KMS-11 (cell line): ENCODE results near the gene BRD3.

Experiments used
- H2AFZ ChIP-seq: fragments of 200-600 bp; sonication (generic); 2 replicates; pipeline ENCODE4 v1.6.1; 2016; ENCODE audit warnings: antibody characterized with exemption, mixed run types, low read depth
- H3K27ac ChIP-seq: fragments of 200-600 bp; sonication (generic); 2 replicates; pipeline ENCODE4 v1.6.1; 2016; ENCODE audit warnings: mild to moderate bottlenecking, mixed run types
- H3K27me3 ChIP-seq: fragments of 200-600 bp; sonication (generic); 2 replicates; pipeline ENCODE4 v1.6.1; 2017; ENCODE audit warnings: mild to moderate bottlenecking, low read depth, mixed run types, moderate library complexity; ENCODE audit not compliant: insufficient read depth
- H3K36me3 ChIP-seq: fragments of 200-600 bp; sonication (generic); 2 replicates; pipeline ENCODE4 v1.6.1; 2017; ENCODE audit warnings: mild to moderate bottlenecking, mixed run types; ENCODE audit not compliant: insufficient read depth
- H3K4me1 ChIP-seq: fragments of 200-600 bp; sonication (generic); 2 replicates; pipeline ENCODE4 v1.6.1; 2016; ENCODE audit warnings: mild to moderate bottlenecking, low read depth, mixed run types; ENCODE audit not compliant: poor library complexity, severe bottlenecking
- H3K4me2 ChIP-seq: fragments of 200-600 bp; sonication (generic); 2 replicates; pipeline ENCODE4 v1.7.0; 2016; ENCODE audit warnings: mild to moderate bottlenecking, mixed run types
- H3K4me3 ChIP-seq: fragments of 200-600 bp; sonication (generic); IDR thresholded peaks from 2 replicates; pipeline ENCODE4 v1.6.1; 2017; ENCODE audit warnings: low read depth, low read length, mixed read lengths; ENCODE audit not compliant: insufficient read depth
- H3K79me2 ChIP-seq: fragments of 200-600 bp; sonication (generic); 2 replicates; pipeline ENCODE4 v1.6.1; 2016; ENCODE audit warnings: low read depth, mixed run types; ENCODE audit not compliant: insufficient read depth
- H3K9ac ChIP-seq: fragments of 200-600 bp; sonication (generic); 2 replicates; pipeline ENCODE4 v1.6.1; 2016; ENCODE audit warnings: mild to moderate bottlenecking, mixed run types
- H4K20me1 ChIP-seq: fragments of 200-600 bp; sonication (generic); 2 replicates; pipeline ENCODE4 v1.6.1; 2016; ENCODE audit warnings: mild to moderate bottlenecking, mixed run types; ENCODE audit not compliant: insufficient read depth
- CTCF ChIP-seq: fragments of 200-600 bp; sonication (generic); conservative IDR thresholded peaks from 2 replicates; pipeline ENCODE4 v1.6.1; 2017; ENCODE audit warnings: low read depth, mild to moderate bottlenecking, antibody characterized with exemption, low read length, moderate library complexity, mixed read lengths

BRD3 gene

GRCh38 chr9:134053941-134054761 lies 13.7 kb downstream of the BRD3 start:
- Histone ChIP-seq H3K27me3 (no peaks in the 10 kb centered on the region; the same call in 1 of the 2 replicates), H4K20me1 (no peaks in the 10 kb centered on the region; the same call in 1 of the 2 replicates), H3K9ac (no peak overlapping the region), H3K4me1 (peaks cover 26% of the 10 kb centered on the region), H3K79me2 (no peaks in the 10 kb centered on the region), H3K4me2 (no peak overlapping the region), H3K27ac (no peak overlapping the region), H3K36me3 (no peaks in the 10 kb centered on the region), H3K4me3 (no peak overlapping the region), H2AFZ (no peak overlapping the region)
- TF ChIP-seq CTCF: no peak

GRCh38 chr9:134053401-134053871 lies 14.4 kb downstream of the BRD3 start:
- H3K4me2 ChIP-seq: no peak overlapping the region
- H3K36me3 ChIP-seq: no peaks in the 10 kb centered on the region
- H3K27me3 ChIP-seq: no peaks in the 10 kb centered on the region; the same call in 1 of the 2 replicates
- no peak overlapping the region for H3K4me3 ChIP-seq
- no peak overlapping the region for H3K9ac ChIP-seq
- H2AFZ ChIP-seq: no peak overlapping the region
- no peaks in the 10 kb centered on the region for H3K79me2 ChIP-seq
- no peak for TF ChIP-seq CTCF
- peaks cover 19% of the 10 kb centered on the region for H3K4me1 ChIP-seq
- H3K27ac ChIP-seq: no peak overlapping the region
- no peaks in the 10 kb centered on the region; the same call in 1 of the 2 replicates for H4K20me1 ChIP-seq

DNA sequence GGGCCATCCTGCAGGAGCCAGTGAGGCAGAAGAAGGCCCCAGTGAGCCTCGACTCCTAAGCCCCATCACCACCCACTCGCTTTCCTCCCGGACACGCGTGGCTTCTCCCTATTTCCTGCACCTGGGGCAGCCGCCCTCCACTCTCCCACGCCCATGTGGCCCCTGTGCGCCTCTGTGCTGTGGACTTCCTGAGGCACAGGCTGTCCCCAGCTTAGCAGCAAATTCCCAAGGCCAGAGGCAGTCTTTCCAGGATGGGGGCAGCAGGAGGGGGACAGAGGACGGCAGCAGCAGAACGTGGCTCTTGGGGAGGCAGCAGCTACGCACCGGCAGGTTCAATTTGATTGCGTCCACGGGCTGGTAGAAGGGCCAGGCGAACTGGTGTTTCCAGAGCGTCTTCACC lies 14.9 kb downstream of the BRD3 start:
- Histone ChIP-seq H3K4me1 (peaks cover 19% of the 10 kb centered on the region), H4K20me1 (no peaks in the 10 kb centered on the region; the same call in 1 of the 2 replicates), H3K4me2 (no peak overlapping the region), H3K27ac (no peak overlapping the region), H3K9ac (no peak overlapping the region), H2AFZ (no peak overlapping the region), H3K27me3 (no peaks in the 10 kb centered on the region), H3K4me3 (no peak overlapping the region), H3K36me3 (no peaks in the 10 kb centered on the region), H3K79me2 (no peaks in the 10 kb centered on the region)
- no peak for TF ChIP-seq CTCF

DNA sequence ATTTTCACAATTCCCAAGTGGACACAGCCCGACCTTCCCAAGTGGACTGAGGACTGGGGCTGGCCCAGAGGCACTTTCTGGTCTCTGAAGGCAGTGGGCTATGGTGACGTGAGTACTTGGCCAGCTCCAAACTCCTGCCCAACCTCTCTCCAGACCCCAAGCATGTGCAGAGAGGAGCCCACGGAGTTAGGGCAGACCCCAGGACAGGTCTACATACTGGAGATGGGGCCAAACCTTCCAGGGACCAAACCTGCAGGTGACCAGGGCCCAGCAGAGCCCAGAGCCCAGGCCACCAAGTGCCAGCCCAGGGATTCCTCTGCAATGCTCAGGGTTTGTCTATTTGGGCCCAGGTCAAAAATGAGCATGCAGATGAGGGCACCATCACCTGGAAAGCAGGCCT lies 15.3 kb downstream of the BRD3 start:
- Histone ChIP-seq H3K36me3 (no peaks in the 10 kb centered on the region), H3K27ac (no peak overlapping the region), H3K4me1 (peaks cover 19% of the 10 kb centered on the region)

More for the DNA sequence above, 15.3 kb downstream of the BRD3 start:
- no peaks in the 10 kb centered on the region for H3K27me3 ChIP-seq
- no peak overlapping the region for H2AFZ ChIP-seq
- no peak overlapping the region for H3K4me3 ChIP-seq
- H3K79me2 ChIP-seq: no peaks in the 10 kb centered on the region
- no peak overlapping the region for H3K4me2 ChIP-seq
- no peak overlapping the region for H3K9ac ChIP-seq
- TF ChIP-seq CTCF: no peak
- H4K20me1 ChIP-seq: no peaks in the 10 kb centered on the region; the same call in 1 of the 2 replicates
